H9 (cell line): ENCODE data around the gene IL6ST. TPM values are rescaled to one million over a fixed set of nuclear protein-coding genes. Genes with fewer than 3 reads are reported as not detected.

Source experiments
- DNase-seq: peaks from one replicate; pipeline ENCODE4 v3.0.0-alpha.2; 2017
- H2AFZ ChIP-seq: one replicate; pipeline ENCODE4 v1.6.1; 2013; ENCODE audit warnings: mild to moderate bottlenecking, low read length, control low read depth, moderate library complexity
- H2AK5ac ChIP-seq: 2 replicates; pipeline ENCODE4 v1.6.1; 2013; ENCODE audit warnings: low read length, control low read depth, mixed read lengths; ENCODE audit not compliant: insufficient read length
- H2BK120ac ChIP-seq: one replicate; pipeline ENCODE4 v1.6.1; 2013; ENCODE audit warnings: low read depth, mild to moderate bottlenecking, low read length, control low read depth, inconsistent platforms; ENCODE audit not compliant: poor library complexity, severe bottlenecking
- H2BK12ac ChIP-seq: 2 replicates; pipeline ENCODE4 v1.6.1; 2013; ENCODE audit warnings: low read length, control low read depth, mixed read lengths, low read depth; ENCODE audit not compliant: insufficient read length
- H2BK15ac ChIP-seq: 2 replicates; pipeline ENCODE4 v1.6.1; 2013; ENCODE audit warnings: low read depth, low read length, control low read depth
- H2BK20ac ChIP-seq: one replicate; pipeline ENCODE4 v1.6.1; 2013; ENCODE audit warnings: low read depth, mild to moderate bottlenecking, low read length, control low read depth, inconsistent platforms; ENCODE audit not compliant: poor library complexity, severe bottlenecking
- H2BK5ac ChIP-seq: 2 replicates; pipeline ENCODE4 v1.6.1; 2013; ENCODE audit warnings: low read length, control low read depth, mixed read lengths; ENCODE audit not compliant: insufficient read length
- H3K14ac ChIP-seq: 2 replicates; pipeline ENCODE4 v1.6.1; 2013; ENCODE audit warnings: low read length, control low read depth; ENCODE audit not compliant: insufficient read depth
- H3K18ac ChIP-seq: 2 replicates; pipeline ENCODE4 v1.6.1; 2013; ENCODE audit warnings: low read depth, mild to moderate bottlenecking, mixed read lengths, low read length, control low read depth; ENCODE audit not compliant: insufficient read length
- H3K23ac ChIP-seq: 2 replicates; pipeline ENCODE4 v1.6.1; 2013; ENCODE audit warnings: low read length, control low read depth, mixed read lengths, low read depth; ENCODE audit not compliant: insufficient read length
- H3K23me2 ChIP-seq: 2 replicates; pipeline ENCODE4 v1.6.1; 2013; ENCODE audit warnings: low read depth, mild to moderate bottlenecking, mixed read lengths, low read length, control low read depth; ENCODE audit not compliant: insufficient read length, poor library complexity, severe bottlenecking
- H3K27ac ChIP-seq: 2 replicates; pipeline ENCODE4 v1.5.1; 2013; ENCODE audit warnings: low read length, control low read depth, mixed read lengths, low read depth; ENCODE audit not compliant: insufficient read length
- H3K27me3 ChIP-seq: 2 replicates; pipeline ENCODE4 v1.6.1; 2013; ENCODE audit warnings: low read length, control low read depth, inconsistent platforms; ENCODE audit not compliant: insufficient read depth
- H3K4ac ChIP-seq: 2 replicates; pipeline ENCODE4 v1.6.1; 2013; ENCODE audit warnings: low read depth, mild to moderate bottlenecking, control low read depth, inconsistent platforms, low read length, moderate library complexity
- H3K4me1 ChIP-seq: 2 replicates; pipeline ENCODE4 v1.6.1; 2013; ENCODE audit warnings: low read length, control low read depth, inconsistent platforms; ENCODE audit not compliant: insufficient read depth
- H3K4me2 ChIP-seq: 2 replicates; pipeline ENCODE4 v1.6.1; 2013; ENCODE audit warnings: low read length, control low read depth, mixed read lengths; ENCODE audit not compliant: insufficient read length, insufficient read depth
- H3K56ac ChIP-seq: 2 replicates; pipeline ENCODE4 v1.6.1; 2013; ENCODE audit warnings: low read depth, mild to moderate bottlenecking, mixed read lengths, low read length, control low read depth; ENCODE audit not compliant: insufficient read length
- H3K79me1 ChIP-seq: 2 replicates; pipeline ENCODE4 v1.6.1; 2013; ENCODE audit warnings: low read depth, mild to moderate bottlenecking, moderate library complexity, low read length, control low read depth, inconsistent platforms; ENCODE audit not compliant: insufficient read depth, poor library complexity, severe bottlenecking
- H3K79me2 ChIP-seq: 2 replicates; pipeline ENCODE4 v1.6.1; 2013; ENCODE audit warnings: low read length, control low read depth, inconsistent platforms; ENCODE audit not compliant: insufficient read depth
- H3K9ac ChIP-seq: 2 replicates; pipeline ENCODE4 v1.6.1; 2013; ENCODE audit warnings: low read length, control low read depth, mixed read lengths; ENCODE audit not compliant: insufficient read length; ENCODE audit errors: extremely low read depth
- H3K9me3 ChIP-seq: one replicate; pipeline ENCODE4 v1.6.1; 2013; ENCODE audit warnings: low read depth, low read length, inconsistent platforms; ENCODE audit not compliant: control insufficient read depth
- H3T11ph ChIP-seq: one replicate; pipeline ENCODE4 v1.6.1; 2013; ENCODE audit warnings: mild to moderate bottlenecking, low read length, control low read depth, inconsistent platforms
- H4K20me1 ChIP-seq: one replicate; pipeline ENCODE4 v1.6.1; 2013; ENCODE audit not compliant: control insufficient read depth, insufficient read length, insufficient read depth
- H4K5ac ChIP-seq: 2 replicates; pipeline ENCODE4 v1.6.1; 2013; ENCODE audit warnings: low read depth, mild to moderate bottlenecking, mixed read lengths, low read length, control low read depth; ENCODE audit not compliant: insufficient read length
- H4K8ac ChIP-seq: replicated peaks from 2 replicates; pipeline ENCODE4 v1.6.1; 2013; ENCODE audit warnings: low read length, control low read depth, mixed read lengths, low read depth; ENCODE audit not compliant: insufficient read length
- H4K91ac ChIP-seq: 2 replicates; pipeline ENCODE4 v1.6.1; 2013; ENCODE audit warnings: low read depth, mild to moderate bottlenecking, moderate library complexity, mixed read lengths, low read length, control low read depth; ENCODE audit not compliant: insufficient read length
- H3K27ac Mint-ChIP-seq, 3 experiments: 2 replicates in 2 of 3; 3 replicates in 1 of 3; pipeline ENCODE4 v1.8.0; 2020 to 2021; ENCODE audit warnings: mixed read lengths in 3 of 3, mild to moderate bottlenecking in 1 of 3, moderate library complexity in 1 of 3
- H3K27me3 Mint-ChIP-seq: 2 replicates; pipeline ENCODE4 v1.8.0; 2021; ENCODE audit warnings: low read depth, mild to moderate bottlenecking, moderate library complexity, mixed read lengths
- H3K36me3 Mint-ChIP-seq, 3 experiments: 2 replicates in 2 of 3; 3 replicates in 1 of 3; pipeline ENCODE4 v1.8.0; 2020 to 2021; ENCODE audit warnings: low read depth in 3 of 3, mixed read lengths in 3 of 3; ENCODE audit not compliant: insufficient read depth in 1 of 3
- H3K4me1 Mint-ChIP-seq, 2 experiments: 2 replicates each; pipeline ENCODE4 v1.8.0; 2020; ENCODE audit warnings: mixed read lengths in 2 of 2
- H3K4me3 Mint-ChIP-seq, 2 experiments: 2 replicates in 1 of 2; 3 replicates in 1 of 2; pipeline ENCODE4 v1.8.0; 2020 to 2021; ENCODE audit warnings: mild to moderate bottlenecking in 2 of 2, mixed read lengths in 2 of 2, moderate library complexity in 1 of 2
- H3K9me3 Mint-ChIP-seq, 2 experiments: 2 replicates in 1 of 2; 3 replicates in 1 of 2; pipeline ENCODE4 v1.8.0; 2020; ENCODE audit warnings: mild to moderate bottlenecking in 2 of 2, mixed read lengths in 2 of 2, moderate library complexity in 1 of 2
- WGBS: extraction: QIAGEN DNeasy Blood & Tissue Kit; methylation state at CpG from one replicate; pipeline ENCODE4 v1.1.7; 2013; ENCODE audit warnings: missing lambda C conversion rate, low lambda C conversion rate, mixed read lengths; ENCODE audit not compliant: insufficient read length; ENCODE audit errors: extremely low coverage; 5-methylcytosine and 5-hydroxymethylcytosine counted together
- total RNA-seq: library from RNA; stranded (reverse); gene quantifications from 2 replicates; pipeline ENCODE4 v1.2.1, GENCODE V29; 2021
- TF ChIP-seq, protein P1 (sequence below): fragments of 200-600 bp; sonication (generic); conservative IDR thresholded peaks from 3 replicates; pipeline ENCODE4 v1.8.0; 2021; ENCODE audit warnings: antibody characterized with exemption, mild to moderate bottlenecking

IL6ST gene
- total RNA-seq, 1 experiment from 2014 or later = 11.1 TPM

DNA sequence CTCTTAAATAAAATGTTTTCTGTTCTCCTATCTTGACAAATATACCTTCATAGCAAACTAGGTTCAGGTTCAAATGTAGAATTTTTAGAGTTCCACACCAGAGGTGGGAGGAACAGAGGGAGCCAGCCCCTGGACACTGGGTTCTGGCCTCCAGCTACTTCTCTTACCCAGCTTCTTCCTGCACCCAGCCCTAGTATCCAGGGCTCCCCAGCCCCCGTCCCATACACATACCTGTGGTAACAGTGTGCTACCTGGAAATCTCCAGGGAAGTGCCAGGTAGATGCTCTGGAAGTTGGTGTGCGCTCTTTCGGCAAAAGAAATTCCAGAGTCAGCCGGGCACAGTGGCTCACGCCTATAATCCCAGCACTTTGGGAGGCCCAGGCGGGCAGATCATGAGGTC is 33.9 kb upstream of the IL6ST start:
- H3K9me3 Mint-ChIP-seq = no peaks in the 10 kb centered on the region
- no peaks in the 10 kb centered on the region for H4K20me1 ChIP-seq
- no peaks in the 10 kb centered on the region for H3K23me2 ChIP-seq

More for the DNA sequence above, 33.9 kb upstream of the IL6ST start:
- H3K18ac ChIP-seq = no peak overlapping the region
- Mint-ChIP-seq H3K4me1 (no peaks in the 10 kb centered on the region), H3K4me3 (no peak overlapping the region), H3K36me3 (no peaks in the 10 kb centered on the region), H3K27me3 (no peaks in the 10 kb centered on the region), H3K27ac (no peak overlapping the region)
- H2AK5ac ChIP-seq = no peak overlapping the region
- H3T11ph ChIP-seq = no peak overlapping the region
- no peaks in the 10 kb centered on the region for H3K4me1 ChIP-seq
- H2BK5ac ChIP-seq = no peak overlapping the region
- H4K5ac ChIP-seq = no peak overlapping the region
- no peak overlapping the region for H3K27ac ChIP-seq
- H3K9me3 ChIP-seq = no peaks in the 10 kb centered on the region
- no peak overlapping the region for H2BK12ac ChIP-seq
- no peak overlapping the region for H3K4me2 ChIP-seq
- H3K4ac ChIP-seq = no peak overlapping the region
- no peak overlapping the region for H3K23ac ChIP-seq
- H3K27me3 ChIP-seq = no peaks in the 10 kb centered on the region
- TF ChIP-seq, protein P1, sequence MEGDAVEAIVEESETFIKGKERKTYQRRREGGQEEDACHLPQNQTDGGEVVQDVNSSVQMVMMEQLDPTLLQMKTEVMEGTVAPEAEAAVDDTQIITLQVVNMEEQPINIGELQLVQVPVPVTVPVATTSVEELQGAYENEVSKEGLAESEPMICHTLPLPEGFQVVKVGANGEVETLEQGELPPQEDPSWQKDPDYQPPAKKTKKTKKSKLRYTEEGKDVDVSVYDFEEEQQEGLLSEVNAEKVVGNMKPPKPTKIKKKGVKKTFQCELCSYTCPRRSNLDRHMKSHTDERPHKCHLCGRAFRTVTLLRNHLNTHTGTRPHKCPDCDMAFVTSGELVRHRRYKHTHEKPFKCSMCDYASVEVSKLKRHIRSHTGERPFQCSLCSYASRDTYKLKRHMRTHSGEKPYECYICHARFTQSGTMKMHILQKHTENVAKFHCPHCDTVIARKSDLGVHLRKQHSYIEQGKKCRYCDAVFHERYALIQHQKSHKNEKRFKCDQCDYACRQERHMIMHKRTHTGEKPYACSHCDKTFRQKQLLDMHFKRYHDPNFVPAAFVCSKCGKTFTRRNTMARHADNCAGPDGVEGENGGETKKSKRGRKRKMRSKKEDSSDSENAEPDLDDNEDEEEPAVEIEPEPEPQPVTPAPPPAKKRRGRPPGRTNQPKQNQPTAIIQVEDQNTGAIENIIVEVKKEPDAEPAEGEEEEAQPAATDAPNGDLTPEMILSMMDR = no peak
- no peak overlapping the region for H2BK15ac ChIP-seq
- no peak overlapping the region for H3K9ac ChIP-seq
- no peaks in the 10 kb centered on the region for H3K79me2 ChIP-seq
- no peak overlapping the region for H3K56ac ChIP-seq
- no peak overlapping the region for H3K14ac ChIP-seq
- no peak overlapping the region for H2BK120ac ChIP-seq
- H2AFZ ChIP-seq = no peak overlapping the region
- no CpG with 5 or more reads among the region's 6 CpGs for WGBS
- no peaks in the 10 kb centered on the region for H3K79me1 ChIP-seq
- no peak overlapping the region for H2BK20ac ChIP-seq
- DNase-seq = no peak
- H4K91ac ChIP-seq = no peak overlapping the region
- H4K8ac ChIP-seq = no peak overlapping the region
